Prostate gland (tissue), 2 donors: ENCODE data around the gene TAS2R60.

Source experiments
- CTCF ChIP-seq, 4 experiments: fragments of 200-600 bp in 2 of 4; fragments of 450-650 bp in 2 of 4; sonication (generic) in 2 of 4; IDR thresholded peaks; 1 replicate in 3 of 4; 2 replicates in 1 of 4; pipeline ENCODE4 v1.5.1; 2016 to 2019; ENCODE audit warnings: antibody characterized with exemption in 4 of 4, mild to moderate bottlenecking in 2 of 4, moderate library complexity in 2 of 4
- POLR2A ChIP-seq: fragments of 450-650 bp; IDR thresholded peaks from one replicate; pipeline ENCODE4 v1.6.1; 2016; ENCODE audit warnings: antibody characterized with exemption, mild to moderate bottlenecking
- POLR2AphosphoS5 ChIP-seq: sonication (generic); formaldehyde crosslinking; IDR thresholded peaks from one replicate; pipeline ENCODE4 v1.6.1; 2017; ENCODE audit warnings: antibody characterized with exemption

GRCh38 chr7:143479055-143479766 lies 36.0 kb downstream of the TAS2R60 start:
- TF ChIP-seq CTCF (IDR thresholded peaks at IDR 0.05) (no peak), POLR2A (no peak), POLR2AphosphoS5 (no peak)
